RWPE2 (cell line): ENCODE data around the gene NFKB2.

ENCODE experiments used
- ATAC-seq: fragments of 200-7000 bp; cut with Tn5 transposase; 3 replicates; pipeline ENCODE4 v1.9.1; 2021; ENCODE audit warnings: low read depth
- DNase-seq: peaks from one replicate; pipeline ENCODE4 v3.0.0-alpha.2; 2020; ENCODE audit warnings: low spot score
- H3K27ac ChIP-seq: fragments of 450-650 bp; 2 replicates; pipeline ENCODE4 v1.5.1; 2017; ENCODE audit warnings: mild to moderate bottlenecking; ENCODE audit not compliant: poor library complexity, severe bottlenecking
- H3K27me3 ChIP-seq: fragments of 250-450 bp; sonication (Bioruptor Pico); 2 replicates; pipeline ENCODE4 v1.5.1; 2021; ENCODE audit warnings: mild to moderate bottlenecking, moderate library complexity; ENCODE audit not compliant: insufficient read depth, poor library complexity, severe bottlenecking
- H3K36me3 ChIP-seq: fragments of 250-450 bp; sonication (Bioruptor Pico); 2 replicates; pipeline ENCODE4 v1.5.1; 2020; ENCODE audit warnings: low read depth, mild to moderate bottlenecking, moderate library complexity
- H3K4me1 ChIP-seq: fragments of 250-450 bp; sonication (Bioruptor Pico); 2 replicates; pipeline ENCODE4 v1.5.1; 2021; ENCODE audit warnings: mild to moderate bottlenecking, moderate library complexity; ENCODE audit not compliant: insufficient read depth, poor library complexity, severe bottlenecking
- H3K4me3 ChIP-seq: fragments of 250-450 bp; sonication (Bioruptor Pico); 2 replicates; pipeline ENCODE4 v1.5.1; 2021; ENCODE audit warnings: mild to moderate bottlenecking, moderate library complexity; ENCODE audit not compliant: severe bottlenecking
- H3K9me3 ChIP-seq: fragments of 250-450 bp; sonication (Bioruptor Pico); 2 replicates; pipeline ENCODE4 v1.5.1; 2021; ENCODE audit warnings: mild to moderate bottlenecking, moderate library complexity; ENCODE audit not compliant: severe bottlenecking
- TF ChIP-seq, protein P1 (sequence below): fragments of 450-650 bp; IDR thresholded peaks from one replicate; pipeline ENCODE4 v1.5.1; 2017; ENCODE audit warnings: mild to moderate bottlenecking, moderate library complexity; ENCODE audit not compliant: poor library complexity, severe bottlenecking

Gene NFKB2

DNA sequence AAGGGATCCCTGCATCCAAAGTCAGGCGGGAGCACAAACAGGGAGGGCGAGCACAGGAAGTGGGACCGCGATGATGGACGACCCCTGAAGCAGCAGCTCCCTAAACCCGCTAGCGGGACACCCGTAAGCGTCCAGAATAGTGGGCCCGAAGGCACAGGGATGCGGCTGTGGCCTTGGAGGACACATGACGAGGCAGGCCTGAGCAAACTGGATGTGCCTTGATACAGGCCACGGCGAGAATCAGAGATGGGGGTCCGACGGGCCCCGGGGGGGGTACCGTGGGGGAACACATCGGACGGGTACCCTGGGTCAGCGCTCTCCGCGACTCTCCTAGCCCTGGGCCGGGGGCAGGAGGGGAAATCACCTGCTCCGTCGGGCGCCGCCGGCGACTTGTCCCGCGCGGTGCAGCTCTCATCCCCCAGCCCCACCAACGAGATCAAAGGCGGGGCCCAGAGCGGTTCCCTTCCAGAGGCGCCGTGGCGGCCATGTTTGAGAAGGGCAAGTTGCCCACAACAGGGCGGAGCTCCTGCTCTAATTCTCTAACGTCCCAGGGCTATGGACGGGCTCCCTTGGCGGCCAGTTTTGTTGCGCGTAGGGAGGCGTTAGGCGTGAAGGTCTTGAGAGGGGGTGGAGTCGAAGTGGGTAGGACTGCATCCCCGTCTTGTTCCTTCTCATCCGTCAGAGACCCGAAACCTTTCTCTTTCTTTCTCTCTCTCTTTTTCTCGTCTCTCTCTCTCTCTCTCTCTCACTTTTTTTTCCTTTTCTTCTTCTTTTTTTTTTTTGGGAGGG lies 36.9 kb downstream of the NFKB2 start, which contains the start of gene CUEDC2:
CUEDC2 (minus strand) TSS at position 413 of the 789 bp plus-strand sequence. CDS start 7,386 bp downstream, outside the sequence.
- Histone ChIP-seq H3K9me3 (no peaks in the 10 kb centered on the region), H3K27me3 (no peaks in the 10 kb centered on the region), H3K4me1 (peaks cover 10% of the 10 kb centered on the region), H3K36me3 (peaks cover 11% of the 10 kb centered on the region), H3K27ac (peak within 1 kb of the TSS; percentile 56), H3K4me3 (peak within 1 kb of the TSS; percentile 65)
- DNase-seq (peak; percentile 92), ATAC-seq (peak; percentile 95)
- TF ChIP-seq, protein P1, sequence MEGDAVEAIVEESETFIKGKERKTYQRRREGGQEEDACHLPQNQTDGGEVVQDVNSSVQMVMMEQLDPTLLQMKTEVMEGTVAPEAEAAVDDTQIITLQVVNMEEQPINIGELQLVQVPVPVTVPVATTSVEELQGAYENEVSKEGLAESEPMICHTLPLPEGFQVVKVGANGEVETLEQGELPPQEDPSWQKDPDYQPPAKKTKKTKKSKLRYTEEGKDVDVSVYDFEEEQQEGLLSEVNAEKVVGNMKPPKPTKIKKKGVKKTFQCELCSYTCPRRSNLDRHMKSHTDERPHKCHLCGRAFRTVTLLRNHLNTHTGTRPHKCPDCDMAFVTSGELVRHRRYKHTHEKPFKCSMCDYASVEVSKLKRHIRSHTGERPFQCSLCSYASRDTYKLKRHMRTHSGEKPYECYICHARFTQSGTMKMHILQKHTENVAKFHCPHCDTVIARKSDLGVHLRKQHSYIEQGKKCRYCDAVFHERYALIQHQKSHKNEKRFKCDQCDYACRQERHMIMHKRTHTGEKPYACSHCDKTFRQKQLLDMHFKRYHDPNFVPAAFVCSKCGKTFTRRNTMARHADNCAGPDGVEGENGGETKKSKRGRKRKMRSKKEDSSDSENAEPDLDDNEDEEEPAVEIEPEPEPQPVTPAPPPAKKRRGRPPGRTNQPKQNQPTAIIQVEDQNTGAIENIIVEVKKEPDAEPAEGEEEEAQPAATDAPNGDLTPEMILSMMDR: no peak

DNA sequence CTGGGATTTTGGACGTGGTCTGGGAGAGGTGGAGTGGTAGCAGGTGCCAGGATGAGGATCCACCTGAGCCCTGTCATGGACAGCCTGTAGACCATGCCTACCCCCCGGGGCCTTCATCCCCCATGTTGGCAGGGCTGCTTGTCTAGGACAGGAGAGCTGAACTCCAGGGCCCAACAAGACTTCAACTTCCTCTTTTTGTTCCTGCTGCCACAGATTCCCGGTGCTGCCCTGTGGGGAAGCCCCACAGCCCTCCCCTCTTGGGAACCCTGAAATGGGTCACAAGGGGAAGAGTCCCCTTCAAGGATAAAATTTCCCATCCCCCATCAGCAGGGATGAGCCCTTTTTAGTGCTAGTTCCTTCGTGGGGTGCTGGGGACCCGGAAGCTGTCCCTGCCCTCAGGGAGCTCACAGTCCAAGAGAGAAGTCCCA lies 38.1 kb downstream of the NFKB2 start:
- no peak for DNase-seq
- TF ChIP-seq, protein P1: no peak

DNA sequence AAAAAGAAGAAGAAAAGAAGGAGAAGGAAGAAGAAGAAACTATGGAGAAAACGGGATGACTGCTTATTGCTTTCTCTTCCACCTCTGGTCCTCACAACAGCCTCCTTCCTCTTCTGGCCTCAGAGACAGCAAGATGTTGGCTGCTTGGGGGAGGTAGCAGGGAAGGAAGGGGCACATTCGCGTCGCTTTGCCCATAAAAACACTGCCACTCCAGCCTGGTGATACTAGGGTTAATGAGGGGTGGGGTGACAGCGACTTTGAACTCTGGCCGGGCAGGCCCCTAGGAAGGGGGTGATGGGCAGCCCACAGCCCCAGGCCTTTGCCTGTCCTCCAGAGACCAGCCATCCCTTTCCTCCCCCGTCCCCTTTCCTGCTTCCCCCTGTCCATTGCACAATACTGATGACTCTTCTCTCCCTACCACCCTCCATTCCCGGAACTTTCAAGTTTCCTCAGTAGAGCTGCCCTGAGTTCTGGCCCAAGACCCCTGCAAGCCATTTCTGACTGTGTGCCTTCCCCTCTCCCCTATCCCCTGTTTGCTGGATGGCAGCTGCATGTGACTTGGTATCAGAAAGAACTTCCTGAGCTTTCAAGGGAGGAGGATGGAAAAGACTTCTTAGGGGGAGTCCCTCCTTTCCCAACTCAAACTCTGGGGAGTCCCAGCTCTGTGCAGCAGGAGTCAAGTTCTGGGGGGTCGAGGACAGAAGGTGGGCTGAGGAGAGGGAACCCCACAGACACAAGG lies 39.1 kb downstream of the NFKB2 start:
- Histone ChIP-seq H3K4me1 (peaks cover 10% of the 10 kb centered on the region), H3K27ac (no peak overlapping the region), H3K4me3 (no peak overlapping the region), H3K27me3 (no peaks in the 10 kb centered on the region), H3K9me3 (no peaks in the 10 kb centered on the region), H3K36me3 (peaks cover 11% of the 10 kb centered on the region)
- TF ChIP-seq, protein P1: no peak
- ATAC-seq (no peak), DNase-seq (no peak)

More for the DNA sequence above, 38.1 kb downstream of the NFKB2 start:
- Histone ChIP-seq H3K27me3 (no peaks in the 10 kb centered on the region), H3K4me3 (no peak overlapping the region), H3K36me3 (peaks cover 11% of the 10 kb centered on the region), H3K4me1 (peaks cover 10% of the 10 kb centered on the region), H3K9me3 (no peaks in the 10 kb centered on the region), H3K27ac (no peak overlapping the region)
- no peak for ATAC-seq

DNA sequence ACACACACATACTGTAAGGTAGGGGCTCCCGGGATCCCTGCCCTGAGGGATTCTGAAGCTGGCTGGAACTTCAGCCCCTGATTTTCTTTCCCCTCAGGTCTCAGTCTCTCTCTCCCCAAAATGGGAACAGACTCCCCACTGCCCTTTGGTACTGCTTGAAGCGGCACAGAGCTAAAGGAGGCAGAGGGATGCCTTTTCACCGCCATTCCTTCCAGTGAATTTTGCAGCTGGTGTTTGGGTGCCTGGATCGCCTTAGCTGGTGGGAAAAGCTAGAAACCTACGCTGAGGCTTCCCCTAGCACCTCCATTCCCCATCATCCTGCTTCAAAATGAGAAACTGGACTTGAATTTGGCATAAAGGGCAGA lies 39.6 kb downstream of the NFKB2 start:
- Histone ChIP-seq H3K4me3 (no peak overlapping the region), H3K27me3 (no peaks in the 10 kb centered on the region)

More for the DNA sequence above, 39.6 kb downstream of the NFKB2 start:
- Histone ChIP-seq H3K4me1 (peaks cover 10% of the 10 kb centered on the region), H3K27ac (no peak overlapping the region), H3K36me3 (peaks cover 11% of the 10 kb centered on the region), H3K9me3 (no peaks in the 10 kb centered on the region)
- TF ChIP-seq, protein P1: no peak
- no peak for DNase-seq
- no peak for ATAC-seq
